HS-27A (cell line): Measurements from ENCODE around the gene MEF2C.
"Not testable (repeated sequence)": the region's sequence is repeated elsewhere in the genome, so short reads cannot be mapped to it uniquely, and the experiment has no call there.

ENCODE experiments used
- DNase-seq: peaks from one replicate; pipeline ENCODE4 v3.0.0-alpha.2; 2012; ENCODE audit warnings: low read depth, missing footprints

The MEF2C gene

GRCh38 chr5:88798933-88799332, 84.1 kb downstream of the MEF2C start:
- not testable (repeated sequence) for DNase-seq

- not testable (repeated sequence) for DNase-seq
These were observed 89.2 kb downstream of the MEF2C start for GRCh38 chr5:88793797-88794196.

DNA sequence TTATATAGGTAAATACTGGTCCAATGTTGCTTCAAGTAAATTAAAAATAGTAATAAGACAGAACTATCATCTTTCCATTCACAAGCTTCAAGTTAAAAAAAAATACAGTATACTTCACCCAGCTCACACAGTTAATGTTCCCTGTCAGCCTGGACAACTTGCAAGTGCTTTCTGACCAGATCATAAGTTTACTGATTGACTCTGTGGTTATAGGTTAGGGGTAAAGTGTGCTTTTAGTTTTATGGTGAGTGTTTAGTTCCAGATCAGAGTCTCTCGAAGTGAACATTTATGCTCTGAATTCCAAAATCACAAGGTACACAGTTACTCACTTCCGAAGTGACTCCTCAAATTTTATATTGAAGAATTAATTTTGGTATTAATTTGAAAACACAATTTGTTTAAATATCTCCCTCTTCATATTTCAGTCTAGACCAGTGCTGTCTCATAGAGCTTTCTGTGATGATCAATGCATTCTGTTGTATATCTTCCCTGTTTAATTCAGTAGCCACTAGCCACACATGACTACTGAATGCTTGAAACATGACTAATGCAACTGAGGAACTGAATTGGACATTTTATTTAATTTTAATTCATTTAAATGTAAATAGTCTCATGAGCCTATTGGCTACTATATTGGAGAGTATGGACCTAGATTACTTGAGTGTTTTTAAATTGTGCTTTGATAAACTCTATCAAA, 90.7 kb downstream of the MEF2C start:
- DNase-seq = no peak

GRCh38 chr5:88787856-88788255, 95.1 kb downstream of the MEF2C start:
- no peak for DNase-seq

GRCh38 chr5:88786789-88787188, 96.2 kb downstream of the MEF2C start:
- DNase-seq = no peak

- DNase-seq = peak; percentile 53
These were observed 97.0 kb downstream of the MEF2C start for GRCh38 chr5:88785746-88786565.

GRCh38 chr5:88782571-88782970, 100.4 kb downstream of the MEF2C start:
- DNase-seq = no peak

- DNase-seq = no peak
These were observed 102.2 kb downstream of the MEF2C start for GRCh38 chr5:88780736-88781135.

DNA sequence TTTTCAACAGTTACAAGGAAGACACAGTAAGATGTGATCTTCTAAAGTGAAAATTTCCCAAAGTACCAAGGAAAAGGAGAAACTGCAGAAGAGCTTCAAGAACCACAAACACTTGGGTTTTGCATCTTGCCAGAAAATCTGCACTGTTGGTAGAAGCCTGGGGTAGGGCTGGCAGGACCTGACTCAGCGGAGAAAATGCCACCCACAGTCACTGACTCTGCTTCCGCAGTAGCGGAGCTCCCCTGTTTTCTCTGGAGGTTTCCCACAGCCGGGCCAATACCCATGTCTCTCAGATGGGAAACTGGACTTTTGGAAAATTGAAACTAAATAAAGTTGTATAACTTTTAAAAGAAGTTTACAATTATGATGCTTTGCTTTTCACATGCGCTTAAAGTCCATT, 104.2 kb downstream of the MEF2C start:
- no peak for DNase-seq

DNA sequence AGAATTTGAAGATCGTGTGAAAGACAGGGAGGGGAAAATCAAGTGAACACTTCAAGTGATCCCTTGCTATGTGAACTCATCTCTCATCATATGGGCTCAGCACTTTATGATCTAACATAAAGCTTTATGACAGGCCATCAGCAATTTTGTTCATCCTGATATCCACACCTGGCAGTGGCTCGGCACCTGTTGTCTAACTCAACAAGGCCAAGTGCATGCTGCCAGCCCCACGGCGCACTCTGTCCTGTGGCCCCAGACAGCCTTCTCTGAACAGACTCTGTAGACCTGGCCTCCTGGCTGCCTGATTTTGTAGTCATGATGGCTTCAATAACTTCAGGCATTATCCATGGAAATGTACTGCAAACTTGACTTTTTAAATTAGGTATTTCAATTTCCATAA, 106.3 kb downstream of the MEF2C start:
- DNase-seq = no peak

- no peak for DNase-seq
These were observed 110.2 kb downstream of the MEF2C start for GRCh38 chr5:88772831-88773230.

GRCh38 chr5:88772047-88772446, 110.9 kb downstream of the MEF2C start:
- DNase-seq = no peak

GRCh38 chr5:88770276-88771257, 112.4 kb downstream of the MEF2C start:
- DNase-seq = no peak

- no peak for DNase-seq
These were observed 113.8 kb downstream of the MEF2C start for GRCh38 chr5:88769165-88769564.

DNA sequence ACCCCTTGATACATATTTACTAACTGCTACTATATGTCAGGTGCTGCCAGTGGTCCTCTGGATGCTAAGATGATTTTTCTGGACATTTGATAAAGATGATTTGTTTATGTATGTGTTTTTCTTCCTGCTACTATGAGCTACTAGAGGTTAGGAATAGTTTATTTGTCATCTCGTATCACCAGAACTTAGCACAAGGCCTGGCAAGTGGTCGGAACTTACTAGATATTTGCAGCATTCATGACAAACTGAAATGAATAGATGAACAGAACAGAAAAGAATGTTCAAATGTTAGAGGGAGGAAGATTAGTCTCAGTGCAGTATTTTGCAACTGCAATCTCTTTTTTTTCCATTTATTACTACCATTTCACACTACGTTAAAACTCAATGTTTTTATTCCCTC, 114.6 kb downstream of the MEF2C start:
- DNase-seq = no peak

DNA sequence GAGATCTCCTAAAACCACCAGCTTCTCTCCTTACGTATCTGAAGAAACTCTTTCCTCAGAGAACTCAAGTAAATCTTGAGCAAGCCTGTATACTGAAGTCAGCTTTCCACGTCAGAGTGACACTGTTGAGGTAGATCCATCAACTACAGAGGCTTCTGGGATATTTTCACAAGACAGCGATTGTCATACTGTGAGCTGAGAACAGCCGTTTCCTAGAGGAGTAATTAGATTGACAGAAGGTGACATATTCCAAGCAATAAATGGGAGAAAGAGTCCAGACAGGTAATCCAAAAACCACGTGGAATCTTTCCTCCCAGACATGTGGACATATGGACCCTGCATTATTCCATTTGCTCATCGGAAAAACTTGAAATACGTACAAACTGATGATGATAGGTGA, 117.2 kb downstream of the MEF2C start:
- no peak for DNase-seq

GRCh38 chr5:88765171-88765570, 117.8 kb downstream of the MEF2C start:
- DNase-seq = no peak

GRCh38 chr5:88761939-88762338, 121.0 kb downstream of the MEF2C start:
- DNase-seq = no peak

- DNase-seq = no peak
These were observed 121.6 kb downstream of the MEF2C start for GRCh38 chr5:88761269-88761850.

GRCh38 chr5:88760527-88760926, 122.5 kb downstream of the MEF2C start:
- DNase-seq = no peak

- no peak for DNase-seq
These were observed 124.4 kb downstream of the MEF2C start for GRCh38 chr5:88758591-88758990.

DNA sequence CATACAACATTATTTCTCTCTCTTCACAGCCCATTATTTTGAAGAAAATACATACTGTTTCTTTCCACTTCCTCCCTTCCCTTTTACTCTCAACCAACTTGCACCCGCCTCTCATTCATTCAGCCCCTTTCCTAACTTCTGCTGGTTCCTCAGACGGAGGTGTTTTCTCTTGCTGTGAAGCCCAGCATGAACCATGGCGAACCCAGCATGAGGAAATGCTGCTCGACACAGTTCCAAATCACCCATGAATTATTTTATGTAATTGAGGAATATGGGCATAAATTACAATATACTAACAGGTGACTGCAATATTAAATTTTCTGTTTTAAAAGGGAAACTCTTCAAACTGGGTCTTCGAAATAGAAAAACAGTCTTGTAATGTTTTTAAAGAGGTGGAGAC, 124.8 kb downstream of the MEF2C start:
- no peak for DNase-seq
